Panc1 (cell line): ENCODE data around the gene HTT. TPM values are rescaled to one million over a fixed set of nuclear protein-coding genes. Genes with fewer than 3 reads are reported as not detected.

Experiments
- ATAC-seq: fragments of 200-7000 bp; cut with Tn5 transposase; 2 replicates; pipeline ENCODE4 v1.9.1; 2020; ENCODE audit warnings: mild to moderate bottlenecking, moderate library complexity
- BruUV-seq: library from RNA; stranded (reverse); fragments of 400-500 nt; replicated peaks from 2 replicates; lab custom pipeline; 2021; lab: Mats Ljungman, UMichigan
- CTCF ChIA-PET: fragments of 300-600 bp; sonication (Branson Sonifier 250); formaldehyde crosslinking; loops from one replicate; lab custom pipeline; 2022; ENCODE audit warnings: antibody characterized with exemption; lab: Charles Lee
- POLR2A ChIA-PET: fragments of 300-600 bp; sonication (Branson Sonifier 250); formaldehyde crosslinking; loops from one replicate; lab custom pipeline; 2022; ENCODE audit warnings: antibody characterized with exemption; lab: Charles Lee
- DNase-seq: peaks from one replicate; pipeline ENCODE4 v3.0.0-alpha.2; 2010; ENCODE audit warnings: low read depth, low spot score
- H3K27ac ChIP-seq: 2 replicates; pipeline ENCODE4 v1.5.1; 2011; ENCODE audit warnings: mild to moderate bottlenecking, low read length, inconsistent platforms
- H3K27me3 ChIP-seq: fragments of 200-500 bp; sonication (Bioruptor generic); 2 replicates; pipeline ENCODE4 v1.6.0; 2014; ENCODE audit warnings: low read length, inconsistent platforms; ENCODE audit not compliant: control insufficient read depth, insufficient read depth
- H3K36me3 ChIP-seq: fragments of 200-500 bp; sonication (Bioruptor generic); 2 replicates; pipeline ENCODE4 v1.5.1; 2014; ENCODE audit warnings: inconsistent platforms, mild to moderate bottlenecking, low read length, moderate library complexity; ENCODE audit not compliant: control insufficient read depth, insufficient read depth
- H3K4me1 ChIP-seq: 2 replicates; pipeline ENCODE4 v1.5.1; 2011; ENCODE audit warnings: inconsistent platforms, mild to moderate bottlenecking, low read length, moderate library complexity; ENCODE audit not compliant: control insufficient read depth, insufficient read depth
- H3K4me3 ChIP-seq, 2 experiments: 2 replicates each; pipeline ENCODE4 v1.5.1; 2011 to 2012; ENCODE audit warnings: low read depth in 2 of 2, low read length in 2 of 2, mild to moderate bottlenecking in 2 of 2, inconsistent platforms in 1 of 2, moderate library complexity in 1 of 2
- H3K9me3 ChIP-seq: fragments of 200-500 bp; sonication (Bioruptor generic); 2 replicates; pipeline ENCODE4 v1.5.1; 2014; ENCODE audit warnings: low read depth, mild to moderate bottlenecking, inconsistent platforms, low read length, moderate library complexity; ENCODE audit not compliant: control insufficient read depth, insufficient read depth
- CTCF ChIP-seq: fragments of 450-650 bp; IDR thresholded peaks from 2 replicates; pipeline ENCODE4 v1.5.1; 2017; ENCODE audit warnings: mild to moderate bottlenecking
- POLR2AphosphoS5 ChIP-seq: IDR thresholded peaks from 2 replicates; pipeline ENCODE4 v1.6.1; 2012; ENCODE audit warnings: mild to moderate bottlenecking, low read depth, low read length, moderate library complexity
- REST ChIP-seq, 2 experiments: IDR thresholded peaks; 2 replicates each; pipeline ENCODE4 v1.6.1; 2011 to 2012; ENCODE audit warnings: low read depth in 2 of 2, control low read depth in 1 of 2, low read length in 1 of 2, mild to moderate bottlenecking in 1 of 2, moderate library complexity in 1 of 2; ENCODE audit not compliant: insufficient read depth in 1 of 2
- SIN3A ChIP-seq: IDR thresholded peaks from 2 replicates; pipeline ENCODE4 v1.6.1; 2012; ENCODE audit warnings: low read depth, mild to moderate bottlenecking, low read length, moderate library complexity, borderline replicate concordance; ENCODE audit not compliant: insufficient read depth
- TCF7L2 ChIP-seq: IDR thresholded peaks from 2 replicates; pipeline ENCODE4 v1.6.1; 2011; ENCODE audit warnings: mild to moderate bottlenecking, low read depth, low read length, inconsistent platforms
- in situ Hi-C: cut with HindIII; loops from 2 replicates; pipeline ENCODE4 v1.10.0; 2016; ENCODE audit warnings: low sequenced_read_pairs, low pct_unique_long_range_greater_than_20kb
- intact Hi-C: fragments of 100-400 bp; cut with micrococcal nuclease; formaldehyde crosslinking; loops from one replicate; pipeline ENCODE4 v1.10.0; 2022; ENCODE audit not compliant: unreplicated experiment
- total RNA-seq: library from RNA; stranded (reverse); gene quantifications from one replicate; pipeline ENCODE4 v1.2.1, GENCODE V29; 2021; ENCODE audit not compliant: unreplicated experiment

HTT gene
- total RNA-seq, 1 experiment from 2014 or later = 24.7 TPM

- Histone ChIP-seq H3K4me1 (no peaks in the 10 kb centered on the region), H3K36me3 (0 out of 2 replicates have a peak, but pooled peaks cover 2% of the 10 kb centered on the region), H3K4me3 (no peak overlapping the region), H3K9me3 (no peaks in the 10 kb centered on the region), H3K27ac (no peak overlapping the region), H3K27me3 (no peaks in the 10 kb centered on the region)
- in situ Hi-C loops (no loop called here), intact Hi-C loops (no loop called here)
- ATAC-seq = no peak
- ChIA-PET CTCF (no interaction called here), POLR2A (no interaction called here)
- DNase-seq = no peak
- no TSS peak for BruUV-seq
- no peak for TF ChIP-seq SIN3A
- TF ChIP-seq CTCF = no peak
- no peak for TF ChIP-seq REST (IDR thresholded peaks at IDR 0.05; ENCODE audit: insufficient read depth in 1 of 2, low read depth in 2 of 2, low read length in 1 of 2)
- no peak for TF ChIP-seq POLR2AphosphoS5
- TF ChIP-seq TCF7L2 = no peak
Observed at GRCh38 chr4:3184725-3185124, 110.2 kb downstream of the HTT start.

GRCh38 chr4:3186609-3187008 lies 112.1 kb downstream of the HTT start:
- no peak for TF ChIP-seq REST (IDR thresholded peaks at IDR 0.05; ENCODE audit: insufficient read depth in 1 of 2, low read depth in 2 of 2, low read length in 1 of 2)
- no peak for TF ChIP-seq CTCF
- TF ChIP-seq POLR2AphosphoS5 = no peak
- TF ChIP-seq TCF7L2 = no peak
- TF ChIP-seq SIN3A = no peak
- ChIA-PET CTCF (no interaction called here), POLR2A (no interaction called here)
- Histone ChIP-seq H3K4me1 (no peaks in the 10 kb centered on the region), H3K4me3 (no peak overlapping the region), H3K27me3 (no peaks in the 10 kb centered on the region), H3K27ac (no peak overlapping the region), H3K9me3 (no peaks in the 10 kb centered on the region), H3K36me3 (peaks cover 2% of the 10 kb centered on the region; the same call in 1 of the 2 replicates)
- ATAC-seq (no peak), DNase-seq (no peak)
- in situ Hi-C loops = no loop called here
- intact Hi-C loops = no loop called here
- BruUV-seq = no TSS peak
